ENCODE data around the gene SEMA3E. TPM values are rescaled to one million over a fixed set of nuclear protein-coding genes. Genes with fewer than 3 reads are reported as not detected.

SEMA3E gene
- total RNA-seq, 1 experiment from 2014 or later, result 0.20 TPM

GRCh38 chr7:83581667-83582435, 67.1 kb downstream of the SEMA3E start:
- Histone ChIP-seq H3K36me3 (ENCODE audit: control insufficient read depth, insufficient read depth, low read length) (no peaks in the 10 kb centered on the region), H3K27me3 (replicated peaks; ENCODE audit: control insufficient read depth, insufficient read depth, low read length) (no peaks in the 10 kb centered on the region), H3K9me3 (no peaks in the 10 kb centered on the region), H3K4me3 (ENCODE audit: low read depth, low read length) (no peak overlapping the region), H3K4me1 (no peaks in the 10 kb centered on the region)
- TF ChIP-seq CTCF (IDR thresholded peaks at IDR 0.05; ENCODE audit: insufficient read depth in 1 of 2, low read depth in 1 of 2, low read length in 1 of 2, severe bottlenecking in 1 of 2, unreplicated experiment in 1 of 2), result no peak
- H3K4me1 Mint-ChIP-seq (ENCODE audit: low read depth, unreplicated experiment), result no peaks in the 10 kb centered on the region
- ChIA-PET POLR2A (no interaction called here), CTCF (no interaction called here)
- no TSS peak for BruUV-seq (replicated peaks)
- H3K36me3 Mint-ChIP-seq (ENCODE audit: insufficient read depth, unreplicated experiment), result no peaks in the 10 kb centered on the region
- no peak for DNase-seq
- no peaks in the 10 kb centered on the region for H3K9me3 Mint-ChIP-seq (ENCODE audit: unreplicated experiment)
- H3K4me3 Mint-ChIP-seq (ENCODE audit: unreplicated experiment), result no peak overlapping the region
- no peak overlapping the region for H3K27ac Mint-ChIP-seq (ENCODE audit: unreplicated experiment)
- peaks cover 4% of the 10 kb centered on the region for H3K27me3 Mint-ChIP-seq (ENCODE audit: insufficient read depth, unreplicated experiment)
- intact Hi-C loops (cut with micrococcal nuclease; ENCODE audit: unreplicated experiment), result no loop called here

- H3K27ac Mint-ChIP-seq (ENCODE audit: unreplicated experiment), result no peak overlapping the region
- H3K36me3 Mint-ChIP-seq (ENCODE audit: insufficient read depth, unreplicated experiment), result no peaks in the 10 kb centered on the region
- Histone ChIP-seq H3K36me3 (ENCODE audit: control insufficient read depth, insufficient read depth, low read length) (no peaks in the 10 kb centered on the region), H3K27me3 (replicated peaks; ENCODE audit: control insufficient read depth, insufficient read depth, low read length) (no peaks in the 10 kb centered on the region), H3K4me3 (ENCODE audit: low read depth, low read length) (no peak overlapping the region), H3K4me1 (no peaks in the 10 kb centered on the region), H3K9me3 (no peaks in the 10 kb centered on the region)
- POLR2A ChIA-PET, result no interaction called here
- H3K4me3 Mint-ChIP-seq (ENCODE audit: unreplicated experiment), result no peak overlapping the region
- no peak for TF ChIP-seq CTCF (IDR thresholded peaks at IDR 0.05; ENCODE audit: insufficient read depth in 1 of 2, low read depth in 1 of 2, low read length in 1 of 2, severe bottlenecking in 1 of 2, unreplicated experiment in 1 of 2)
- no peaks in the 10 kb centered on the region for H3K9me3 Mint-ChIP-seq (ENCODE audit: unreplicated experiment)
- CTCF ChIA-PET, result no interaction called here
- no peak for DNase-seq
- intact Hi-C loops (cut with micrococcal nuclease; ENCODE audit: unreplicated experiment), result no loop called here
- no TSS peak for BruUV-seq (replicated peaks)
- H3K27me3 Mint-ChIP-seq (ENCODE audit: insufficient read depth, unreplicated experiment), result peaks cover 4% of the 10 kb centered on the region
- H3K4me1 Mint-ChIP-seq (ENCODE audit: low read depth, unreplicated experiment), result no peaks in the 10 kb centered on the region
Observed at GRCh38 chr7:83579740-83580139, 69.2 kb downstream of the SEMA3E start.

- intact Hi-C loops (cut with micrococcal nuclease; ENCODE audit: unreplicated experiment), result no loop called here
- no peak for DNase-seq
- Mint-ChIP-seq H3K36me3 (ENCODE audit: insufficient read depth, unreplicated experiment) (no peaks in the 10 kb centered on the region), H3K4me1 (ENCODE audit: low read depth, unreplicated experiment) (no peaks in the 10 kb centered on the region), H3K9me3 (ENCODE audit: unreplicated experiment) (no peaks in the 10 kb centered on the region), H3K27ac (ENCODE audit: unreplicated experiment) (no peak overlapping the region), H3K4me3 (ENCODE audit: unreplicated experiment) (no peak overlapping the region), H3K27me3 (ENCODE audit: insufficient read depth, unreplicated experiment) (peaks cover 5% of the 10 kb centered on the region)
- CTCF ChIA-PET, result no interaction called here
- Histone ChIP-seq H3K27me3 (replicated peaks; ENCODE audit: control insufficient read depth, insufficient read depth, low read length) (no peaks in the 10 kb centered on the region), H3K4me3 (ENCODE audit: low read depth, low read length) (no peak overlapping the region), H3K36me3 (ENCODE audit: control insufficient read depth, insufficient read depth, low read length) (no peaks in the 10 kb centered on the region), H3K9me3 (no peaks in the 10 kb centered on the region), H3K4me1 (no peaks in the 10 kb centered on the region)
- TF ChIP-seq CTCF (IDR thresholded peaks at IDR 0.05; ENCODE audit: insufficient read depth in 1 of 2, low read depth in 1 of 2, low read length in 1 of 2, severe bottlenecking in 1 of 2, unreplicated experiment in 1 of 2), result no peak
- POLR2A ChIA-PET, result no interaction called here
- BruUV-seq (replicated peaks), result no TSS peak
Observed at GRCh38 chr7:83575436-83575835, 73.5 kb downstream of the SEMA3E start.
